Activated CD4-positive, alpha-beta memory T cell treated with anti-CD3 and anti-CD28 coated beads for 36 hours (primary cell): ENCODE results near the gene ZBTB16. TPM values are rescaled to one million over a fixed set of nuclear protein-coding genes. Genes with fewer than 3 reads are reported as not detected.

ENCODE experiments used
- CTCF ChIA-PET: fragments of 350-600 bp; sonication (Branson Sonifier 250); formaldehyde crosslinking; loops from one replicate; lab custom pipeline; 2021; ENCODE audit warnings: antibody characterized with exemption, inconsistent platforms; lab: Charles Lee
- POLR2A ChIA-PET: fragments of 350-600 bp; sonication (Branson Sonifier 250); formaldehyde crosslinking; loops from one replicate; lab custom pipeline; 2021; ENCODE audit warnings: antibody characterized with exemption; lab: Charles Lee
- DNase-seq: peaks from one replicate; pipeline ENCODE4 v3.0.0-alpha.2; 2020
- H3K27ac Mint-ChIP-seq: one replicate; pipeline ENCODE4 v1.8.0; 2021; ENCODE audit warnings: mixed read lengths
- H3K27me3 Mint-ChIP-seq: one replicate; pipeline ENCODE4 v1.8.0; 2021; ENCODE audit warnings: mixed read lengths
- H3K36me3 Mint-ChIP-seq: one replicate; pipeline ENCODE4 v1.8.0; 2021; ENCODE audit warnings: mixed read lengths
- H3K4me1 Mint-ChIP-seq: one replicate; pipeline ENCODE4 v1.8.0; 2021; ENCODE audit warnings: low read depth, mixed read lengths
- H3K4me3 Mint-ChIP-seq: one replicate; pipeline ENCODE4 v1.8.0; 2021; ENCODE audit warnings: mild to moderate bottlenecking, mixed read lengths
- H3K9me3 Mint-ChIP-seq: one replicate; pipeline ENCODE4 v1.8.0; 2021; ENCODE audit warnings: mixed read lengths
- intact Hi-C: fragments of 100-400 bp; cut with micrococcal nuclease; formaldehyde crosslinking; loops from one replicate; pipeline ENCODE4 v1.15.1; 2023
- total RNA-seq, 2 experiments: library from RNA; stranded (reverse); gene quantifications; one replicate each; pipeline ENCODE4 v1.2.3, GENCODE V29; 2021

The ZBTB16 gene
- total RNA-seq, 2 experiments from 2014 or later, result 7.7 to 9.7 TPM

DNA sequence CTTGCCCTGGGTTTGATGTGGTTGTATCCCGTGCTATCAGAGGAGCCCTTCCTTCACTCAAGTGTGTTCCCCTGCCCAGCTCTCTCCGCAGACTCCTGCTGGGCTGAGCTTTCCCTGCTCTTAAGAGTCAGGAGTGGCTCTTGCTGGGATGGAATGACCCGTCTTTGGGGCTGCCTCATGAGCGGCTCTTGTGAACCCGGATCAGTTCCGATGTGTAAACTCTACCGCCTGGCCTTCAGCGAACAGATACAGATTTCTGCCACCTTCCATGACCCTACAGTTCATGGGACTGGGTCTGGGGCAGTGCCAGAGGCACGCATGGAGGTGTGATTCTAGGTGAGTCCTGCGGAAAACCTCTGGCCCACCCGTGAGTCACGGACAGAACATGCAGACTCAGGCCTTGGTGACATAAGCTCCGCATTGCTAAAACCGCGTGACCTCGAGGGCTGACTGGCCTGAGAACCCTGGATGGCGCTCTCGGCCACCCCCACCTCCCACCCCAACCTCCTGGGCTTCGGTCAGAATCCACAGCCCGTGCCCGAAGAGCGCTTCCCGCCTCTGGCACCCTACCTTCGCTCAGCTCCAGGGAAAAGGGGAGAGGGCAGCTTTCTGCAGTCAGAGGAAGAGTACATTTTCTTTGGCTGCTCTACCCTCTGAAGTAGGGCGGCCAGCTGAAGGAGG, 1.3 kb upstream of the ZBTB16 start:
- CTCF ChIA-PET, result interaction anchor here (0.6 to 2.5 kb wide), 2 partner anchors 199 to 203 kb away, joined by 4 to 11 read pairs; no protein-coding TSS in a partner anchor
- Mint-ChIP-seq H3K9me3 (no peaks in the 10 kb centered on the region), H3K4me1 (peaks cover 6% of the 10 kb centered on the region), H3K36me3 (no peaks in the 10 kb centered on the region), H3K27me3 (peaks cover 16% of the 10 kb centered on the region), H3K4me3 (no peak overlapping the region), H3K27ac (no peak overlapping the region)
- DNase-seq, result no peak
- POLR2A ChIA-PET, result interaction anchor here (2.1 kb wide), 1 partner anchor 126 kb away, joined by 4 read pairs; no protein-coding TSS in a partner anchor
- intact Hi-C loops, result loop anchor here (2.0 to 5.0 kb wide), 2 partner anchors 125 to 204 kb away; no protein-coding TSS in a partner anchor

DNA sequence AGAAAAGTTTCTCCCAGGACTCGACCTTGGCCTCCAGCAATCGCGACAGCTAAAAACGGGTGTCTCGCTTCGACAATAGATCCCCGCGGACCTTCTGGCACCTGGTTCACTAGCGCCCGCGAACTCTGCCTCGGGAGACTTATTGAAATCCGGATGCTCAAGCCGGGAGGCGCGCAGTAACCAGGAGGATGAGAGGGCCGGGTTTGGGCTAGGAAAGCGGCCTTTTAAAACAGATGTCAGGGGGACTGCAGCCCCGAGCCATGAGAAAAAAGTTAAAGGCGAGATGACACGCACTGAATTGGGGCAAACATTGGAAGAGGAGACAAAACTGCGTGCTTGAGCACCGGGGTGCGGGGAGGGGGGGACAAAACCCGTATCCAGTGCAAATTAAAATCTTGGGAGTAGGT, 637 bp upstream of the ZBTB16 start:
- Mint-ChIP-seq H3K27ac (no peak overlapping the region), H3K27me3 (peaks cover 16% of the 10 kb centered on the region), H3K4me3 (peak overlapping the region; percentile 80), H3K4me1 (peaks cover 6% of the 10 kb centered on the region), H3K36me3 (no peaks in the 10 kb centered on the region), H3K9me3 (no peaks in the 10 kb centered on the region)
- intact Hi-C loops, result loop anchor here (1.0 to 5.0 kb wide), 3 partner anchors 14 to 203 kb away; no protein-coding TSS in a partner anchor
- CTCF ChIA-PET, result interaction anchor here (0.6 to 2.9 kb wide), 3 partner anchors 15 to 202 kb away, joined by 3 to 19 read pairs (median 4); no protein-coding TSS in a partner anchor
- POLR2A ChIA-PET, result interaction anchor here (2.1 kb wide), 1 partner anchor 125 kb away, joined by 4 read pairs; no protein-coding TSS in a partner anchor
- no peak for DNase-seq

DNA sequence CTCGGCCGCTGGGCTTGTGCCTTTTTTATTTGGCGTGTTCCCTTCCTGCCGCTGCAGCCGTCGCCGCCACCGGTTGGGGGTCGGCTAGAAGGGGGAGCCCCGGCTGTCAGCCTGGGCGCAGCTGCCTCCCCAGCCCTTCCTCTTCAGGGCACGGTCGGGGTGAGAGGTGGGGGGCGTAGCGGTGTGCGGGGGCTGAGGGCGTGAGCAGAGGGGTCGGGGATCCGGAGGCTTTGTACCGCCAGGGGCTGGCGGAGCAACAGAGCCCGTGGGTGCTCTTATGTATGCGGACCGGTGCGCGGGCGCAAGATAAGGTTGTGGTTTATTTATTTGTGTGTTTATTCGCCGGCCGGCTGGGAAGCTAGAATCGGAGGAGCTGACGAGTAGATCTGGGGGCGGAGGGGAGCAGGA, 477 bp downstream of the ZBTB16 start:
- ChIA-PET CTCF (interaction anchor here (0.7 to 2.9 kb wide), 9 partner anchors 13 to 201 kb away, joined by 3 to 19 read pairs (median 4); no protein-coding TSS in a partner anchor), POLR2A (interaction anchor here (0.9 to 2.0 kb wide), 2 partner anchors 13 to 155 kb away, joined by 3 to 9 read pairs; no protein-coding TSS in a partner anchor)
- H3K27me3 Mint-ChIP-seq, result peaks cover 16% of the 10 kb centered on the region
- DNase-seq, result peak; percentile 45
- intact Hi-C loops, result loop anchor here (1.0 to 5.0 kb wide), 4 partner anchors 13 to 202 kb away; no protein-coding TSS in a partner anchor
- H3K4me3 Mint-ChIP-seq, result peak overlapping the region; percentile 80
- peak overlapping the region; percentile 67 for H3K27ac Mint-ChIP-seq
- H3K9me3 Mint-ChIP-seq, result no peaks in the 10 kb centered on the region
- H3K36me3 Mint-ChIP-seq, result no peaks in the 10 kb centered on the region
- H3K4me1 Mint-ChIP-seq, result peaks cover 6% of the 10 kb centered on the region

DNA sequence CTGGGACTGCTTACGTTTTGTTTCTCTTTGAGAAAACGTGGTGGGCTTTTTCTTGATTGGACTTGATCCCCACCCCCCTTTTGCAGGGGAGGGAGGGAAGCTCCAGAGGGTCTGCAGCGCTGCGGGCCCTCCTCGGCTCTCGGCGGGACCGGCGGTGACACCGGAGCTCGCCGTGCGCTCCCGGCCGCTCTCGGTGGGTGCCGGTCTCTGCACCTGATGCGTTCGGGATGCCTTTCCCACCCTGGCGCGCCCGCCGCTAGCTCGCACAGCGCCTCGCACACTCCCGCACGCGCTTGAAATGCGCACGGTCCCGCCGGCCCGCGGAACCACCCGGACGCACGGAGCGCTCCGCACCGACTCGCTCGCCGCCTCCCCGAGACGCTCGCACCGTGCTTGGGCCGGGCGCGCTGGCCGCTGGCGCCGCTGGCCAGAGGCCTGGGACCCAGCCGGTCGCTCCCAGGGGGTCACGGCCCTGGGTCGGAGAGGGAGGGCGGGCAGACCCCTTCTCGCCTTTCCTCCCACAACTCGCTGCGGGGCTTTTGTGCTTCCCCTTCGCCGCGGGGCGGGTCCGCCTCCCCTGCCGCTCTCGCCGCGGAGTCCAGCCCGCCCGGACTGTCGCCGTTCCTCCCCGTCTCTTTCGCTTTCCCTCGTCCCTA, 1.0 kb downstream of the ZBTB16 start:
- Mint-ChIP-seq H3K27me3 (peaks cover 16% of the 10 kb centered on the region), H3K36me3 (no peaks in the 10 kb centered on the region), H3K9me3 (no peaks in the 10 kb centered on the region), H3K27ac (peak overlapping the region; percentile 67), H3K4me1 (peaks cover 6% of the 10 kb centered on the region), H3K4me3 (peak overlapping the region; percentile 80)
- intact Hi-C loops, result loop anchor here (5.0 kb wide), 1 partner anchor 102 kb away; no protein-coding TSS in a partner anchor
- CTCF ChIA-PET, result interaction anchor here (0.7 to 2.9 kb wide), 11 partner anchors 12 to 201 kb away, joined by 3 to 19 read pairs (median 3); no protein-coding TSS in a partner anchor
- POLR2A ChIA-PET, result interaction anchor here (0.9 to 2.0 kb wide), 3 partner anchors 10 to 154 kb away, joined by 3 to 9 read pairs (median 4); no protein-coding TSS in a partner anchor
- peak; percentile 41 for DNase-seq

DNA sequence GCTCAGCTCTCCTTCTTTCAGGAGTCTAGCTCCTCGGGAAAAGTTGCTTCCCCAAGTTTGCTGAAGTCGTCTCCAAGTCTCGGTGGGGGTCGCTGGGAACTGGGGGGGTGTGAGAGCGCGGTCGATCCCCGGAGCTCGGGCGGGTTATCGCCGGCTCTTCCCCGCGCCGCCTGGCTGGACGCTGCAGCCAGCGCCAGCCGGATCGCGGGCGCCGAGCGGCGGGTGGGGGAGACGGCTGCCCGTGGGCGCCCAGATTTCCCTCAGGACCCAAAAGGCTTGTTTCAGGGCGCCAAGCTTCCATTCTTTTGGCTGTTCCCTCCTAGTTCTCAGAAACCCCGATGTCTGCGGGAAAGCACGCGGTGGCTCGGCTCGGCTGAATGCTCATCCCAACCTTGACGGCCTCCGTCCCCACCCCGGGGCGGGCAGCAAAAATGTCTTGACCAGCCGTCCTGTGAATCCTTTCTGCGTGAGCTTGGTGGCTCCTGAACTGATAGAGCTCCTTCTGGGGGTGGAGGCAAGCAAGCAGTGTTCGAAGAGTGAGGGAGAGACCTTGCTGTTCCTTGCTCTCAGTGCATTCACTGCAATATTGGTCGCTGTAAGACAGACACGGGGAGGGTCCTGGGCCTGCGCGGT, 1.7 kb downstream of the ZBTB16 start:
- Mint-ChIP-seq H3K36me3 (no peaks in the 10 kb centered on the region), H3K4me1 (peaks cover 6% of the 10 kb centered on the region), H3K9me3 (no peaks in the 10 kb centered on the region), H3K27me3 (peaks cover 16% of the 10 kb centered on the region), H3K4me3 (peak overlapping the region; percentile 72), H3K27ac (no peak overlapping the region)
- intact Hi-C loops, result loop anchor here (5.0 kb wide), 1 partner anchor 101 kb away; no protein-coding TSS in a partner anchor
- DNase-seq, result no peak
- POLR2A ChIA-PET, result interaction anchor here (1.2 to 2.0 kb wide), 2 partner anchors 9 to 12 kb away, joined by 4 to 9 read pairs; no protein-coding TSS in a partner anchor
- CTCF ChIA-PET, result interaction anchor here (0.9 to 2.9 kb wide), 7 partner anchors 22 to 200 kb away, joined by 3 to 19 read pairs (median 5); no protein-coding TSS in a partner anchor

DNA sequence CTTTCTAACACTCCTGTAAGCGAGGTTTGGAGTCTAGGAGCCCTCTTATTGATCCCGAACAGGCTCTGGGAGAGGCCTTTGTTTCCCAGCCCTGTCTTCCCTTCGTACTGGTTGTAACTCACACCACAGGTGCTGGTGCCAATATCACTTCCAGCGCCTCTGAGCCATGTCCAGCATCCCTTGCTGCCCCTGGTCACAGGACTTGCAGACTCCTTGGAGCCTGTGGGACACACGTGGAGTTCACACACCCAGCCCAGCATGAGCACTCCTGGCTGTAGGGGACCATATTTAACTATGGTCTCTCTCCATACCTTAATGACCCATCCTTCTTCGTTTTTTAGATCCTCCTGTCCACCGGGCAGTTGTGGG, 2.2 kb downstream of the ZBTB16 start:
- ChIA-PET POLR2A (interaction anchor here (1.2 kb wide), 1 partner anchor 9 kb away, joined by 4 read pairs; no protein-coding TSS in a partner anchor), CTCF (interaction anchor here (1.3 to 2.9 kb wide), 3 partner anchors 119 to 199 kb away, joined by 3 to 19 read pairs (median 5); no protein-coding TSS in a partner anchor)
- H3K27me3 Mint-ChIP-seq, result peaks cover 16% of the 10 kb centered on the region
- H3K4me1 Mint-ChIP-seq, result peaks cover 8% of the 10 kb centered on the region
- peak overlapping the region; percentile 23 for H3K27ac Mint-ChIP-seq
- no peak for DNase-seq
- H3K36me3 Mint-ChIP-seq, result no peaks in the 10 kb centered on the region
- intact Hi-C loops, result loop anchor here (5.0 kb wide), 1 partner anchor 101 kb away; no protein-coding TSS in a partner anchor
- H3K4me3 Mint-ChIP-seq, result peak overlapping the region; percentile 72
- no peaks in the 10 kb centered on the region for H3K9me3 Mint-ChIP-seq

DNA sequence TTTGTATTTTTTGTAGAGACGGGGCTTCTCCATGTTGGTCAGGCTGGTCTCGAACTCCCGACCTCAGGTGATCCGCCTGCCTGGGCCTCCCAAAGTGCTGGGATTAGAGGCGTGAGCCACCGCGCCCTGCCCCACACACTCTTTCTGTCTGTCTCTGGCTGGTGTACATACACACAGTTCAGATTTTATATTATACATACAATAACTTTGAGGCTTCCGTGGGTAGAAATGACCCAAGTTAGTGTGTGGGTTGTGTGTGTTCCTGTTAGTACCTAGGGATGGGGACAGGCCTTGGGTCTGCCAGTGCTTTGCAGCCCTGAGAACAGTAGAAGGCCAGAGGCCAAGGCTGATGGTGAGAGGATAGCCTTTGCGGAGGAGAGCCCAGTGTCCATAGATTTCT, 2.8 kb downstream of the ZBTB16 start:
- intact Hi-C loops, result loop anchor here (5.0 kb wide), 1 partner anchor 100 kb away; no protein-coding TSS in a partner anchor
- H3K9me3 Mint-ChIP-seq, result no peaks in the 10 kb centered on the region
- peaks cover 16% of the 10 kb centered on the region for H3K27me3 Mint-ChIP-seq
- peaks cover 8% of the 10 kb centered on the region for H3K4me1 Mint-ChIP-seq
- H3K4me3 Mint-ChIP-seq, result peak overlapping the region; percentile 23
- no peak for DNase-seq
- H3K36me3 Mint-ChIP-seq, result no peaks in the 10 kb centered on the region
- ChIA-PET POLR2A (no interaction called here), CTCF (no interaction called here)
- H3K27ac Mint-ChIP-seq, result no peak overlapping the region

DNA sequence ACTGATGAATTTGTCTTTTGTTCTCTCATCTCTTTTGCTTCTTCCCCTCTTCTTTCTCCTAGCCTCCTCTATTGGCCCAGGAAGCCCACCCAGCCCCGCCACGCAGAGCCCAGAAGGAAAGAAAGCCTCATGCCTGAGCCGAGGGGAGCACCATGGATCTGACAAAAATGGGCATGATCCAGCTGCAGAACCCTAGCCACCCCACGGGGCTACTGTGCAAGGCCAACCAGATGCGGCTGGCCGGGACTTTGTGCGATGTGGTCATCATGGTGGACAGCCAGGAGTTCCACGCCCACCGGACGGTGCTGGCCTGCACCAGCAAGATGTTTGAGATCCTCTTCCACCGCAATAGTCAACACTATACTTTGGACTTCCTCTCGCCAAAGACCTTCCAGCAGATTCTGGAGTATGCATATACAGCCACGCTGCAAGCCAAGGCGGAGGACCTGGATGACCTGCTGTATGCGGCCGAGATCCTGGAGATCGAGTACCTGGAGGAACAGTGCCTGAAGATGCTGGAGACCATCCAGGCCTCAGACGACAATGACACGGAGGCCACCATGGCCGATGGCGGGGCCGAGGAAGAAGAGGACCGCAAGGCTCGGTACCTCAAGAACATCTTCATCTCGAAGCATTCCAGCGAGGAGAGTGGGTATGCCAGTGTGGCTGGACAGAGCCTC, 3.8 kb downstream of the ZBTB16 start:
- Mint-ChIP-seq H3K9me3 (no peaks in the 10 kb centered on the region), H3K4me3 (no peak overlapping the region), H3K4me1 (peaks cover 8% of the 10 kb centered on the region), H3K36me3 (no peaks in the 10 kb centered on the region), H3K27me3 (peaks cover 9% of the 10 kb centered on the region), H3K27ac (no peak overlapping the region)
- intact Hi-C loops, result loop anchor here (5.0 kb wide), 1 partner anchor 99 kb away; no protein-coding TSS in a partner anchor
- no peak for DNase-seq
- CTCF ChIA-PET, result no interaction called here
- POLR2A ChIA-PET, result no interaction called here

DNA sequence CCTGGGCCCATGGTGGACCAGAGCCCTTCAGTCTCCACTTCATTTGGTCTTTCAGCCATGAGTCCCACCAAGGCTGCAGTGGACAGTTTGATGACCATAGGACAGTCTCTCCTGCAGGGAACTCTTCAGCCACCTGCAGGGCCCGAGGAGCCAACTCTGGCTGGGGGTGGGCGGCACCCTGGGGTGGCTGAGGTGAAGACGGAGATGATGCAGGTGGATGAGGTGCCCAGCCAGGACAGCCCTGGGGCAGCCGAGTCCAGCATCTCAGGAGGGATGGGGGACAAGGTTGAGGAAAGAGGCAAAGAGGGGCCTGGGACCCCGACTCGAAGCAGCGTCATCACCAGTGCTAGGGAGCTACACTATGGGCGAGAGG, 4.3 kb downstream of the ZBTB16 start:
- Mint-ChIP-seq H3K9me3 (no peaks in the 10 kb centered on the region), H3K27me3 (peaks cover 9% of the 10 kb centered on the region), H3K27ac (no peak overlapping the region), H3K36me3 (no peaks in the 10 kb centered on the region), H3K4me3 (no peak overlapping the region), H3K4me1 (peaks cover 8% of the 10 kb centered on the region)
- ChIA-PET POLR2A (no interaction called here), CTCF (interaction anchor here (3.1 kb wide), 1 partner anchor 197 kb away, joined by 12 read pairs; no protein-coding TSS in a partner anchor)
- intact Hi-C loops, result loop anchor here (5.0 kb wide), 1 partner anchor 98 kb away; no protein-coding TSS in a partner anchor
- no peak for DNase-seq

DNA sequence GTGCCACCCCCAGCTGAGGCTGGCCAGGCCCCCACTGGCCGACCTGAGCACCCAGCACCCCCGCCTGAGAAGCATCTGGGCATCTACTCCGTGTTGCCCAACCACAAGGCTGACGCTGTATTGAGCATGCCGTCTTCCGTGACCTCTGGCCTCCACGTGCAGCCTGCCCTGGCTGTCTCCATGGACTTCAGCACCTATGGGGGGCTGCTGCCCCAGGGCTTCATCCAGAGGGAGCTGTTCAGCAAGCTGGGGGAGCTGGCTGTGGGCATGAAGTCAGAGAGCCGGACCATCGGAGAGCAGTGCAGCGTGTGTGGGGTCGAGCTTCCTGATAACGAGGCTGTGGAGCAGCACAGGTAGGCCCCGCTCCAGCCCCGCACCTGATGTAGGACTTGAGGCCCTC, 4.7 kb downstream of the ZBTB16 start:
- Mint-ChIP-seq H3K27me3 (peaks cover 6% of the 10 kb centered on the region), H3K36me3 (no peaks in the 10 kb centered on the region), H3K27ac (no peak overlapping the region), H3K9me3 (no peaks in the 10 kb centered on the region), H3K4me1 (peaks cover 4% of the 10 kb centered on the region), H3K4me3 (no peak overlapping the region)
- POLR2A ChIA-PET, result no interaction called here
- intact Hi-C loops, result loop anchor here (5.0 kb wide), 1 partner anchor 98 kb away; no protein-coding TSS in a partner anchor
- DNase-seq, result no peak
- CTCF ChIA-PET, result interaction anchor here (3.1 kb wide), 1 partner anchor 196 kb away, joined by 12 read pairs; no protein-coding TSS in a partner anchor
